Memory B cell (primary cell): Measurements from ENCODE around the gene ATP13A3.
A peak's percentile ranks its signal among the peaks of the same experiment; 100 is the strongest.
"Not testable (repeated sequence)": the region's sequence is repeated elsewhere in the genome, so short reads cannot be mapped to it uniquely, and the experiment has no call there.

ENCODE experiments used
- ATAC-seq: fragments of 150-1000 bp; cut with Tn5 transposase; 2 replicates; pipeline ENCODE4 v1.10.0; 2021; ENCODE audit warnings: low read depth, mild to moderate bottlenecking, moderate library complexity
- DNase-seq, 2 donors: peaks; one replicate each; pipeline ENCODE4 v3.0.0; 2022; ENCODE audit warnings: low spot score in 2 of 2
- H3K27ac Mint-ChIP-seq: one replicate; pipeline ENCODE4 v1.8.0; 2022; ENCODE audit warnings: mild to moderate bottlenecking, moderate library complexity, mixed read lengths
- H3K27me3 Mint-ChIP-seq: one replicate; pipeline ENCODE4 v1.8.0; 2022; ENCODE audit warnings: mixed read lengths
- H3K36me3 Mint-ChIP-seq: one replicate; pipeline ENCODE4 v1.8.0; 2022; ENCODE audit warnings: mild to moderate bottlenecking, mixed read lengths
- H3K4me1 Mint-ChIP-seq: one replicate; pipeline ENCODE4 v1.8.0; 2022; ENCODE audit warnings: mixed read lengths
- H3K4me3 Mint-ChIP-seq: one replicate; pipeline ENCODE4 v1.8.0; 2022; ENCODE audit warnings: mild to moderate bottlenecking, moderate library complexity, mixed read lengths
- H3K9me3 Mint-ChIP-seq: one replicate; pipeline ENCODE4 v1.8.0; 2022; ENCODE audit warnings: mixed read lengths

Gene ATP13A3

GRCh38 chr3:194508491-194509453 lies 22.0 kb upstream of the ATP13A3 start:
- no peaks in the 10 kb centered on the region for H3K27me3 Mint-ChIP-seq

GRCh38 chr3:194507571-194507970 lies 20.8 kb upstream of the ATP13A3 start:
- no peaks in the 10 kb centered on the region for H3K4me1 Mint-ChIP-seq
- H3K4me3 Mint-ChIP-seq, result no peak overlapping the region
- no peak overlapping the region for H3K27ac Mint-ChIP-seq
- ATAC-seq (no peak), DNase-seq (no peak)
- no peaks in the 10 kb centered on the region for H3K36me3 Mint-ChIP-seq
- H3K27me3 Mint-ChIP-seq, result no peaks in the 10 kb centered on the region
- no peaks in the 10 kb centered on the region for H3K9me3 Mint-ChIP-seq

More at GRCh38 chr3:194508491-194509453, 22.0 kb upstream of the ATP13A3 start:
- Mint-ChIP-seq H3K4me1 (no peaks in the 10 kb centered on the region), H3K4me3 (no peak overlapping the region), H3K9me3 (no peaks in the 10 kb centered on the region), H3K27ac (no peak overlapping the region), H3K36me3 (no peaks in the 10 kb centered on the region)
- ATAC-seq (no peak), DNase-seq (no peak)

DNA sequence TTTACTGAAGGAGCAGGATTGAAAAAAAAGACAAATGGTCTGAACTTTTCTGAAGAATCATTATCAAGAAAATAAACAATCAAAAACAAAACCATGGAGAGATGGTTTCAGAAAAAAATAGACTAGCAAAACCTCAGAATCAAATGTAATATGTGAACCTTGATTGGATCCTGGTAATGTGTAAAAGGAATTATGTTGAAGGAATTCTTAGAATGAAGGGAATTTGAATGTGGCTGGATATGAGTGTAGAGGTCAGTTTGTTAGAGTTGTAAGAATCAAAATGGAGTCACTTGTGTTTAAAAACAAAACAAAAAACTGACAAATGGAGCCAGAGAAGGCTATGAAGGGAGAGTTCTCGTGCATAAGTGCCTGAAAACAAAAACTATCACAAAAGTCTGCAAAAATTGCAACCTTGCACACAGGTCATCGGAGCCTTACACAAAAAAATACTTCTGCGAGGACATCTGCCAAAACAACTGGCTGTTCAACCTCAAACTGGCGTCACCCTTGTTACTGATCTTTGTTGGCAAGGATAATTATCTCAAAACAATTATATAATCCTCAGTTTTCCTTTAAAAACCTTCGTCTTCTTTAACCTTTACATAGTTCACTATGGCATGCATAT lies 19.1 kb upstream of the ATP13A3 start:
- no peak for DNase-seq
- no peak for ATAC-seq
- H3K27ac Mint-ChIP-seq, result no peak overlapping the region
- H3K4me1 Mint-ChIP-seq, result no peaks in the 10 kb centered on the region
- H3K36me3 Mint-ChIP-seq, result no peaks in the 10 kb centered on the region
- H3K27me3 Mint-ChIP-seq, result no peaks in the 10 kb centered on the region
- no peaks in the 10 kb centered on the region for H3K9me3 Mint-ChIP-seq
- no peak overlapping the region for H3K4me3 Mint-ChIP-seq

DNA sequence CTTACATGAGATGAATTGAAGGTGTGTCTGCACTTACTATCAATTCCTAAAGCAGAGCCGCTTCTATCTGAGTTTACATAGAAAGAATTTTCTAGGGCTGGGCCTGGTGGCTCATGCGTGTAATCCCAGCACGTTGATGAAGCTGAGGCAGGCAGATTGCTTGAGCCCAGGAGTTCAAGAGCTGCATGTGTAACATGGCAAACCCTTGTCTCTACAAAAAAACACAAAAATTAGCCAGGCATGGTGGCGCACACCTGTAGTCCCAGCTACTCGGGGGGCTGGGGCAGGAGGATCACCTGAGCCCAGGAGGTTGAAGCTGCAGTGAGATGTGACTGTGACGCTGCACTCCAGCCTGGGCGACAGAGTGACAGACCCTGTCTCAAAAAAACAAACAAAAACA lies 18.1 kb upstream of the ATP13A3 start:
- Mint-ChIP-seq H3K9me3 (no peaks in the 10 kb centered on the region), H3K36me3 (no peaks in the 10 kb centered on the region), H3K4me1 (no peaks in the 10 kb centered on the region), H3K27me3 (no peaks in the 10 kb centered on the region), H3K4me3 (no peak overlapping the region), H3K27ac (no peak overlapping the region)
- DNase-seq (no peak), ATAC-seq (no peak)

DNA sequence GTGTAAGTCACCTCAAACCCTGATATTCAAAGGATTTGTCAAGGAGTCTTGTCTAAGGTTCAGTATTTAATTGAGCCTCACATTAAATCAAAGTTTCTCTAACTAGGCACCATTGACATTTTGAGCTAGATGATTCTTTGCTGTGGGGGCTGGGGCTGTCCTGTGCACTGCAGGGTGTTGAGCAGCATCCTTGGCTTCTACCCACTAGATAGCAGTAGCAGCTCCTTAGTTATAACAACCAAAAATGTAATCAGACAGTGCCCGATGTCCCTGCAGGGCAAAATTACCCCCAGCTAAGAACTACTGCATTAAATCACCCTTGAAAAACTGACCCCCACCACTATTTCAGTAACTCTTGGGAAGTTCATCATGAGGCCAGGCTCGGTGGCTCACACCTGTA lies 17.3 kb upstream of the ATP13A3 start:
- Mint-ChIP-seq H3K27ac (no peak overlapping the region), H3K27me3 (no peaks in the 10 kb centered on the region), H3K4me1 (no peaks in the 10 kb centered on the region), H3K9me3 (no peaks in the 10 kb centered on the region), H3K4me3 (no peak overlapping the region), H3K36me3 (no peaks in the 10 kb centered on the region)
- ATAC-seq, result no peak
- DNase-seq, result no peak

DNA sequence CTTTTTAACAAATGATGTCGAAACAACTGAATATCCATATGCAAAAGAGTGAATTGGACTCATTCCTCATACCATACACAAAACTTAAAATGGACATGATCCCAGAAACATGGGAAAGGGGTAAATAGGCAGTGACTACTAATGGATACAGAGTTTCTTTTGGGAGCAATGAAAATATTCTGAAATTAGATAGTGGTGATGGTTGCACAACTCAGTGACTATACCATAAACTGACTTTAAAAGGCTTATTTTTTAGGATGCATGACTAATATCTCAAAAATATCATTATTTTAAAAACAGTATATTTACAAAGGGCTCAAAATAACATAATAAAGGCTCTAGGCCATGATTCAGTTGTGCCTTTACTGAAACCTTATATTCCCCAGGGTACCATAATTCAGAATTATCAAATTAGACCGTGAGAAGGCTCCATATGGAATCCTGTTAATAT lies 16.3 kb upstream of the ATP13A3 start:
- no peaks in the 10 kb centered on the region for H3K36me3 Mint-ChIP-seq
- H3K4me1 Mint-ChIP-seq, result no peaks in the 10 kb centered on the region
- H3K4me3 Mint-ChIP-seq, result no peak overlapping the region
- no peak for ATAC-seq
- H3K27me3 Mint-ChIP-seq, result no peaks in the 10 kb centered on the region
- H3K9me3 Mint-ChIP-seq, result no peaks in the 10 kb centered on the region
- H3K27ac Mint-ChIP-seq, result no peak overlapping the region
- no peak for DNase-seq

GRCh38 chr3:194500198-194500597 lies 13.4 kb upstream of the ATP13A3 start:
- H3K27ac Mint-ChIP-seq, result no peak overlapping the region
- DNase-seq, result no peak
- ATAC-seq, result no peak
- no peaks in the 10 kb centered on the region for H3K27me3 Mint-ChIP-seq
- H3K4me3 Mint-ChIP-seq, result no peak overlapping the region
- H3K4me1 Mint-ChIP-seq, result peaks cover 8% of the 10 kb centered on the region
- no peaks in the 10 kb centered on the region for H3K9me3 Mint-ChIP-seq
- no peaks in the 10 kb centered on the region for H3K36me3 Mint-ChIP-seq

GRCh38 chr3:194499516-194499915 lies 12.7 kb upstream of the ATP13A3 start:
- not testable (repeated sequence) for H3K4me1 Mint-ChIP-seq, DNase-seq, H3K36me3 Mint-ChIP-seq, H3K27ac Mint-ChIP-seq, ATAC-seq, H3K9me3 Mint-ChIP-seq, H3K4me3 Mint-ChIP-seq, H3K27me3 Mint-ChIP-seq

DNA sequence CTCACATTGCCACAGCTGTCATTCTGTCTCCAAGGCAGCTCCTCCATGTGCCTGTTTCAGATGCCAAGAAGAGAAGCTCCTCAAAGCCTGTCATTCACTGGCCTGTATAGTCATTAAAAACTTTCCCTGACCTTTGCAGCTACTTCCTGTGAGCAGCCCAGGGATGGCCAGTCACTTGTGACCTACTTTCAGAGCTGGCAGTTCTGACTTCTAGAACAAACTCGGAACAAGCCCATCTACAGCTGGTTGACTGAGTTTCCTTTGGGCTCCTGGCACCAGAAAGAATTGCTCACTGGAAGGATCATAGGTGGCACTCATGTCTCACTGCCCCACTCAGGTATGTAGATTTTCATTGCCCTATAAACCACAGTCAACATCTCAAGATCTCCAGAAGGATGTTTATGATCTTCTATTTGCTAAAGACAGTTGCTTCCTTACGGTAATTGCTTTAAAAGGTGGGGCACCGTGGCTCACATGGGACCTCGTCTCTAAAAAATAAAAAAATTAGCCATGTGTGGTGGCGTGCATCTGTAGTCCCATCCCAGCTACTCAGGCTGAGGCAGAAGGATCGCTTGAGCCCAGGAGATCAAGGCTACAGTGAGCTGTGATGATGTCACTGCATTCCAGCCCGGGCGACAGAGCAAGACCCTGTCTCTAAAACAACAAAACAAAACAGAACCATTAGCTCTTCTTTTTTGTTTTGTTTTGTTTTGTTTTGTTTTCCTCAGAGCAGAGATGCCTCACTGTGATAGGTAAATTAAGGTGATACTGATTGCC lies 11.2 kb upstream of the ATP13A3 start:
- Mint-ChIP-seq H3K36me3 (no peaks in the 10 kb centered on the region), H3K4me3 (no peak overlapping the region), H3K27ac (no peak overlapping the region), H3K9me3 (no peaks in the 10 kb centered on the region), H3K4me1 (peaks cover 8% of the 10 kb centered on the region), H3K27me3 (no peaks in the 10 kb centered on the region)
- ATAC-seq (no peak), DNase-seq (no peak)

DNA sequence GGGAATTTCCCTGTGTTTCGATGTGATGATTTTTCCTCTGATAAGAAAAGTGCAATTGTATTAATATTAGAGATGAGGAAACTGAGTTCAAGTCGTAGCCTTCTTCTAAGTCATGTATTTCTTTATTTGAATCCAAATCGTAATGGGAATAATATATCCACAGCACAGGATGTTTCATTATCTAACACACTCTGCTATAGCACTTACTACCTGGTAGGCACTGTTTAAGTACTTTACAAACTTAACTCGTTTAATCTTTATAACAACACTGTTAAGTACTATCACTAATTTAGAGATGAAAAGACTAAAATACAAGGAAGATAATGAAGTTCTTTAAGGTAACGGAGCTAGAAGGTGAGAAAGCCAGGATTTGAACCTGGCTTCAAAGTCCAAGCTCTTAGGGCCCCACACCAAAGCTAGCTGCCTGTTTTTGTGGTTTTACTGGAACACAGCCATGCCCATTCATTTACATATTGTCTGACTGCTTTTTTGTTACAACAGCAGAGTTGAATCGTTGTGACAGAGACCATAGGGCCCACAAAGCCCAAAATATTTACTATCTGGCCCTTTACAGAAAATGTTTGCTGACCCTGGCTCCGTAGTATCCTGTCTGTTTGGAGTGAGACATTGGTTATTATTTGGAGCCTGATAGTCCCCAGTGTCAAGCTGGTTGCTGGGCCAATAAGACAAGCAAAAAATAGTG lies 9.6 kb upstream of the ATP13A3 start:
- DNase-seq, result no peak
- no peaks in the 10 kb centered on the region for H3K27me3 Mint-ChIP-seq
- no peak overlapping the region for H3K27ac Mint-ChIP-seq
- H3K4me3 Mint-ChIP-seq, result no peak overlapping the region
- H3K9me3 Mint-ChIP-seq, result peaks cover 2% of the 10 kb centered on the region
- peak; percentile 44 for ATAC-seq
- H3K4me1 Mint-ChIP-seq, result peaks cover 14% of the 10 kb centered on the region
- H3K36me3 Mint-ChIP-seq, result peaks cover 1% of the 10 kb centered on the region

DNA sequence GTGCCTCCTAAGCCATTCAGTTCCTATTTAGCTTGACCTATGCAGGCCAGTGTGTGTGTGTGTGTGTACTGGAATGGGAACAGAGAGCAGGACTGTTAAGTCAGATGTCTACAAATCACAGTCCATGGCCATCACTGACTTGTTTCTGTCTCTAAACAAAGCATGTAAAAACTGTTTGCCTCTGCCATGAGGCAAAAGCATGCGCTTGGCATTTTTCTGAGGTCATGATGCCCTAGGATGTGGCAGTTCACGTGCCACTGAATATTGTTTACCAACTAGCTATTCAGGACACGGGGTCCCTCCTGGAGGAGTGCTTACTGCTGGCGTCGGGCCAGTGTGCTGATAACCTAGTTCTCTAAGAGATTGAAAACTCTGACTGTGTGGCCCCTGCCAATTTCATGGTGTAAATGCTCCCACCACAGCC lies 8.2 kb upstream of the ATP13A3 start:
- Mint-ChIP-seq H3K27ac (no peak overlapping the region), H3K27me3 (no peaks in the 10 kb centered on the region), H3K4me3 (no peak overlapping the region), H3K36me3 (peaks cover 1% of the 10 kb centered on the region), H3K9me3 (peaks cover 3% of the 10 kb centered on the region), H3K4me1 (peaks cover 24% of the 10 kb centered on the region)
- ATAC-seq (no peak), DNase-seq (no peak)

DNA sequence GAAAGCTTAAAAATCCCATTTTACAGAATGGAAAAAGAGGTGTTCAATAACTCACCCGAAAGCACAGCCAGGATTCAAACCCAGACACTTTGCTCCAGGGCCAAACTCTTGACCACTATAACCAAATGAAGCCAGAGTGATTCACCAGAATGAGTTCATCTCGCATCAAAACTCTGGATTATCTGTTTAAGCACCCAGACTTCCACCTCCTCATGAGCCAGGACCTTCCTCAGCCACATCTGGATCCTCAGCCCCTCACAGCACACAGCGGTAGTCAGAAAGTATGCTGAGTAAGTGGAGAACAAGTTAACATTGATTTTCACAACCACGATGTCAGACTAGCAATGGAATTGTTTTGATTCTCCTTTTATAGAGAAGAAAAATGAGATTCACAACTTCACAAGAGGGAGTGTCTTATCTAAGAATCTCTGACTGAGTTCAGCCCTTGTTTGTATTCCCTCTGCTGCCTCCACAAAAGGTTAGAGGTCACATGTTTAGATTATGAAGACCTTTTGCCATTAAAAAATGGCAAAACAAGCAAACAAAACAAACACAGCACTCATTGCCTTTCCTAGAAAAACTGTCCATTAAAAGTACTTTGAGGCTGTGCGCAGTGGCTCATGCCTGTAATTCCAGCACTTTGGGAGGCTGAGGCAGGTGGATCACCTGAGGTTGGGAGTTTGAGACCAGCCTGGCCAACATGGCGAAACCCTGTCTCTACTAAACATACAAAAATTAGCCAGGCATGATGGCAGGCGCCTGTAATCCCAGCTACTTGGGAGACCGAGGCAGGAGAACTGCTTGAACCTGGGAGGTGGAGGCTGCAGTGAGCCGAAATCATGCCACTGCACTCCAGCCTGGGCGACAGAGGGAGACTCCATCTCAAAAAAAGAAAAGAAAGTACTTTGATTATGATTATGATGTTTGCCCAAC lies 7.5 kb upstream of the ATP13A3 start:
- not testable (repeated sequence) for ATAC-seq, DNase-seq, H3K27me3 Mint-ChIP-seq, H3K4me3 Mint-ChIP-seq, H3K27ac Mint-ChIP-seq, H3K9me3 Mint-ChIP-seq, H3K36me3 Mint-ChIP-seq
- H3K4me1 Mint-ChIP-seq, result peaks cover 29% of the 10 kb centered on the region

- no peak for DNase-seq
- Mint-ChIP-seq H3K27ac (peak overlapping the region; percentile 36), H3K9me3 (peaks cover 3% of the 10 kb centered on the region), H3K4me3 (no peak overlapping the region), H3K36me3 (peaks cover 1% of the 10 kb centered on the region), H3K27me3 (no peaks in the 10 kb centered on the region), H3K4me1 (peaks cover 38% of the 10 kb centered on the region)
- peak; percentile 19 for ATAC-seq
Measured at GRCh38 chr3:194492001-194492400, 5.2 kb upstream of the ATP13A3 start.
